HUES48 (cell line): ENCODE measurements around the gene THADA.
"Not testable (repeated sequence)": the region's sequence is repeated elsewhere in the genome, so short reads cannot be mapped to it uniquely, and the experiment has no call there.

Experiments
- H3K27ac ChIP-seq: one replicate; pipeline ENCODE4 v1.7.0; 2013; ENCODE audit warnings: low read depth, low read length, inconsistent platforms
- H3K27me3 ChIP-seq: 2 replicates; pipeline ENCODE4 v1.6.1; 2013; ENCODE audit warnings: mild to moderate bottlenecking, low read length; ENCODE audit not compliant: control insufficient read depth, insufficient read depth
- H3K36me3 ChIP-seq: 2 replicates; pipeline ENCODE4 v1.6.1; 2013; ENCODE audit warnings: low read length; ENCODE audit not compliant: control insufficient read depth, insufficient read depth
- H3K4me1 ChIP-seq: 2 replicates; pipeline ENCODE4 v1.6.1; 2013; ENCODE audit warnings: mild to moderate bottlenecking, low read length; ENCODE audit not compliant: control insufficient read depth, insufficient read depth
- H3K4me3 ChIP-seq: 2 replicates; pipeline ENCODE4 v1.5.1; 2013; ENCODE audit warnings: mild to moderate bottlenecking, low read depth, low read length
- H3K9ac ChIP-seq: 2 replicates; pipeline ENCODE4 v1.6.1; 2013; ENCODE audit warnings: mild to moderate bottlenecking, low read depth, low read length, moderate library complexity
- H3K9me3 ChIP-seq: 2 replicates; pipeline ENCODE4 v1.6.1; 2013; ENCODE audit warnings: low read length; ENCODE audit not compliant: control insufficient read depth, insufficient read depth

THADA gene

DNA sequence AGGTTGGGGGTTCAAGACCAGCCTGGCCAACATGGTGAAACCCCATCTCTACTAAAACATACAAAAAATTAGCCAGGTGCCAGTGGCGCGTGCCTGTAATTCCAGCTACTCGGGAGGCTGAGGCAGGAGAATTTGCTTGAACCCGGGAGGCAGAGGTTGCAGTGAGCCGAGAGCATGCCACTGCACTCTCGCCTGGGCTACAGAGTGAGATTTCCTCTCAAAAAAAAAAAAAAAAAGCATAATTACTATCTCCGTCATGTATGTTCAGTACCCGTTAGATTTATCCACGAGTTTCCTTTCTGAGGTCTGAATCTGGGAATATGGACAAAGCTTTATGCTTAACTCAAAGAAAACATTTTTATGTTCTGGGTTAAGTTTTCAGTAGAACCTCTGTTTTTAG is 209.2 kb downstream of the THADA start:
- not testable (repeated sequence) for H3K27me3 ChIP-seq, H3K27ac ChIP-seq, H3K4me3 ChIP-seq, H3K4me1 ChIP-seq, H3K9me3 ChIP-seq, H3K9ac ChIP-seq, H3K36me3 ChIP-seq

DNA sequence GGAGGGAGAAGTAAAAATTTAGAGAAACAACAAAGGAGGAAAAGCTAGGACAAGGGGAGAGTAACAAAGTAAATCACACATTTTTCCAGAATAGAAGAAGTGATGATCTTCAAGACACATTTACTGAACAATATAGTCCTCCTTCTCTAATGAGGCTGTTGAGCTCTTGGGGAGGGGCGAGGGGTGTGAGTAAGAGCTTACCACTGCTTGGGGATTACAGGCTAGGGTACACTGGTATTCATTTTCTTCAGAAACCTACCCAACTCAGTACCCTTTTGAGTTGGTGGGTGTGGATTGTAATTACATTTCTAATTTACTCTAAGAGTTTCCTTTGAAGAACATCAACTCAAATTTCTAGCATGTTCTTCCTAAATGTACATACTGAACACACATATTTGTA is 211.7 kb downstream of the THADA start:
- no peaks in the 10 kb centered on the region for H3K4me1 ChIP-seq
- no peaks in the 10 kb centered on the region for H3K27me3 ChIP-seq
- H3K4me3 ChIP-seq, result no peak overlapping the region
- H3K9me3 ChIP-seq, result no peaks in the 10 kb centered on the region
- H3K9ac ChIP-seq, result no peak overlapping the region
- no peak overlapping the region for H3K27ac ChIP-seq
- H3K36me3 ChIP-seq, result no peaks in the 10 kb centered on the region

DNA sequence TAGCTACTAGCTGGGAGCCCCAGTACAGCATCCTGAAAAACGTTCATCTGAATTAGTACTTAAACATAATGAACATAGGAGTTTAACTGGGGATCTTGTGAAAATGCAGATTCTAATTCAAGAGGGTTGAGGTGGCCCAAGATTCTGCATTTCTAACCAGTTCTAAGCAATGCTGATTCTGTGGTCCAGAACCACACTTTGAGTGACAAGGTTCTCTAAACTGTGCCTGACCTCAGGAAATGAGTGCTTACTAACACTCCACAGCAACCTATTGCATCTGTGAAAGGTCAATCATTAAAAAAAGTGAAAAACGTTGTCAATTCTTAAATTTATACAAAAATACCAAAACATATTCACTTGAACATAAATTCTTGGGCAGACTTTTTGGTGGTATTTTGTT is 212.3 kb downstream of the THADA start:
- Histone ChIP-seq H3K4me1 (no peaks in the 10 kb centered on the region), H3K9me3 (no peaks in the 10 kb centered on the region), H3K36me3 (no peaks in the 10 kb centered on the region), H3K4me3 (no peak overlapping the region), H3K27ac (no peak overlapping the region), H3K27me3 (no peaks in the 10 kb centered on the region), H3K9ac (no peak overlapping the region)

DNA sequence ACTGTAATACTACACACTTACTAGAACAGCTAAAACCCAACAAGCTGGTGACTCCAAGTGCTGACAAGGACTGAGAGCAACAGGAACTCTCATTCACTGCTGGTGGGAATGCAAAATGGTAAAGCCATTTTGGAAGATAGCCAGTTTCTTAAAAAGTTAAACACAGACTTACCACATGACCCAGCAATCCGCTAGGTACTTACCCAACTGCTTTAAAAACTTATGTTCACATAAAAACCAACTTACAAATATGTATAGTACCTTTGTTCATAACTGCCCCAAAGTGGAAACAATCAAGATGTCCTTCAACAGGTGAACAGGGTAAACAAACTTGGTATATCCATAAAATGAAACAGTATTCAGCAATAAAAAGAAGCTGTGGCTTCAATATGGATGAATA is 216.3 kb downstream of the THADA start:
- Histone ChIP-seq H3K27ac (no peak overlapping the region), H3K36me3 (no peaks in the 10 kb centered on the region), H3K9ac (no peak overlapping the region), H3K4me1 (no peaks in the 10 kb centered on the region), H3K9me3 (no peaks in the 10 kb centered on the region), H3K4me3 (no peak overlapping the region), H3K27me3 (no peaks in the 10 kb centered on the region)

DNA sequence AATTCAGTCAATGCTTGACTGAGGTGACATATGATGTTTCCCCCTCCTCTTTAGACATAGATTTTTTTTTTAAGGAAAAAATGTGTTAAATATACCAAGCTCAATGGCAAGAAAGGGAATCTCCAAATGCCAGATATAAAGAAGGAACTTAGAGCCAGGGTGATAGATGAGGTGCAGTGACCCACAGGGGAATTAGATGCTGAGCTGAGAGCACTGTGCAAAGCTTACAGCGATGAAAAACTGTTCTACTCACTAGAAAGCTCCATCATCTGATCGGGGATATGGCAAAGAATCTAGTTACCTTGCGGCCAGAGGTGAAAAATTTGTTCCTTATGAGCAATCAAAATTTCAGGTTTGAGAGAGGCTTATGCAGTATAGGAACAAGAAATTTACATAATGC is 218.5 kb downstream of the THADA start:
- H3K36me3 ChIP-seq, result no peaks in the 10 kb centered on the region
- H3K4me3 ChIP-seq, result no peak overlapping the region
- no peaks in the 10 kb centered on the region for H3K4me1 ChIP-seq
- H3K27ac ChIP-seq, result peak overlapping the region; percentile 2
- no peaks in the 10 kb centered on the region for H3K9me3 ChIP-seq
- no peaks in the 10 kb centered on the region for H3K27me3 ChIP-seq
- H3K9ac ChIP-seq, result no peak overlapping the region

DNA sequence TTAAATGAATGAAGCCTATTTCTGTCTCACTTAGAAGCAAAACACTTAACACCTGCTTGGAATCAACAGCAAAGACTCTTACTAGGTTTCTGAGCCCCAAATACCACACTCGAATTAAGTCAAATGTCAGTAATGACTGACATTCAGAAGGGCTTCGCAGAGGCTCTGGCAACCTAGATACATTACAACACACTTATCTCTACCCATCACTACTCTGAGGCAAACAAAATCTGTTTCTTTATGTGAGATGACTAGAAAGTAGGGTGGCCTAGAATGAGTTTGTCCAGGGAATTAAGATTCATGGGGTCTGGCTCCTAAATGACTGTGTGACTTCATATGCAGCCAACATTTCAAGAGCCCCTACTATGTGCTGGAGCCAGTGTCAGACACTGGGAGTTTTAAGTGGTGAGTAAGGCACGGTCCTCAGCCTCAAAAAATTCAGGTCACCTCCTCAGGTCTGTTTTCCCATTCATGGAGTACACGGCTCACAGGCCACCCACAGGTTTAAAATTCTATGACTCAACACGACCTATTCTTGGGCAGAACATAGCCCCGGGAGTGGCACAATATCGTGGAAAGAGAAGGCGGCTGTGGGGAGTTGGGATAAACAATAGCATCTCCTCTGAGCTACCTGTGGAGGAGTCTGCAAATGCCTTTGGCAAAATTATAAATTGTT is 219.2 kb downstream of the THADA start:
- H3K4me1 ChIP-seq, result peaks cover 3% of the 10 kb centered on the region; the same call in 1 of the 2 replicates
- peak overlapping the region; percentile 57 for H3K27ac ChIP-seq
- H3K4me3 ChIP-seq, result no peak overlapping the region
- H3K9ac ChIP-seq, result no peak overlapping the region
- no peaks in the 10 kb centered on the region for H3K9me3 ChIP-seq
- H3K36me3 ChIP-seq, result no peaks in the 10 kb centered on the region
- no peaks in the 10 kb centered on the region for H3K27me3 ChIP-seq

DNA sequence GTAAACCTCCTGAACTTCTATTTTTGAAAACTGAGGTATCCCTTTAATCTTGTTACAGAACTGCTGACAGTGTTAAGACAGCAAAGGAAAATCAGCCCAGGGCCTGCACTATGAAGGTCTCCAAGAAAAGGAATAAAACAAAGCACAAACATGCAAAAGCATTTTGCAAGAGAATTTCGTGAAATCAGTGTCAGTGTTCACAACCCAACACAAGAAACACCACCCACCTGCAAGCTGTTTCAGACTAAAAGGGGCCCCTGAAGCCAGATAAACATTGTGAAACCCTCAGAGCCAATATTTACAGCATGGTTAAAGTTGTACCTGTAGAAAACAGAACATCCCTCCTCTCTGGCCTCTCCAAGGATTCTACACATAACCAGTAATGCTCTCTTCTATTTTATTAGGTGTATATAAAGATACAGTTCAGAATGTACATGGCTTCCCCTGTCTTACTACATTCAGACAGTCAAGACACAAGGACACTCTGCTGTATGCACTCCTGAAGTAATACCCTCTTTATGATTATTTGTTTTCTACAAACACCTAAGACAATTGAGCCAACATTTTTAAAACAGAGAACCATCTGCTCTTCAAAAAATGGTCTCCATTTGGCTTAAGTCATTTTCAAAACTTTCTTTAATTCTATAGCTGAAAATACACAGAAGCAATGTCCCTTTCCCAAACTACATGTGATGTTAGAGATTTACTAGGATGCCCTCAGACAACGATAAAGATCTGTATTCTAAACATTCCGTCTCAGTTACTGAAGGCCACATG is 219.9 kb downstream of the THADA start:
- H3K27me3 ChIP-seq, result no peaks in the 10 kb centered on the region
- H3K4me3 ChIP-seq, result no peak overlapping the region
- no peaks in the 10 kb centered on the region for H3K36me3 ChIP-seq
- no peaks in the 10 kb centered on the region for H3K9me3 ChIP-seq
- no peak overlapping the region for H3K9ac ChIP-seq
- peaks cover 5% of the 10 kb centered on the region; the same call in 1 of the 2 replicates for H3K4me1 ChIP-seq
- peak overlapping the region; percentile 57 for H3K27ac ChIP-seq

DNA sequence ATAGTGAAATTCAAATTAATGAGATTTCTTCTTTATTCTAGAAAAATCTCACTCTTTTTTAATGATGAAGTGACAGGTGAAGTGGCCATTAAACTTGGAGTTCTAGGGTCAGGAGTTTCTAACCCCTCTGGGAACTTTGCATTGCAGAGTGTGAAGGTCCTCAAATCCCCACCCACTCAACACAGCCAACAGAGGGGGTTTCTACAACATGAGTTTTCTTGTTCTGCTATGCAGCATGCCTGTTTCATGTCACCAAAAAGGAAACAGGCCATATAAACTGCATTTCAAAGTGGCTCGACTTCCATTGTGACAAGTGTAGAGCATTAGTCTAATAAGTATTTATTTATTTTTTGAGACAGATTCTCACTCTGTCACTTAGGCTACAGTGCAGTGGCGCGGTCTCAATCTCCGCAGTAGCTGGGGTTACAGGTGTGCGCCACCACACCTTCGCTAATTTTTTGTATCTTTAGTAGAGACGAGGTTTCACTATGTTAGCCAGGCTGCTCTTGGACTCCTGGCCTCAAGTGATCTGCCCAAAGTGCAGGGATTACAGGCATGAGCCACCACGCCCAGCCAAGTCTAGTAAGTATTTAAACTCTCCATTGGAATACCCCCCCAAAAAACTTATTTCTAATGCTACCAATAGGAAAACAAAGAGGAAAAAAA is 223.3 kb downstream of the THADA start:
- Histone ChIP-seq H3K9me3 (no peaks in the 10 kb centered on the region), H3K4me3 (no peak overlapping the region), H3K4me1 (peaks cover 5% of the 10 kb centered on the region), H3K36me3 (no peaks in the 10 kb centered on the region), H3K27ac (no peak overlapping the region), H3K9ac (no peak overlapping the region), H3K27me3 (no peaks in the 10 kb centered on the region)

DNA sequence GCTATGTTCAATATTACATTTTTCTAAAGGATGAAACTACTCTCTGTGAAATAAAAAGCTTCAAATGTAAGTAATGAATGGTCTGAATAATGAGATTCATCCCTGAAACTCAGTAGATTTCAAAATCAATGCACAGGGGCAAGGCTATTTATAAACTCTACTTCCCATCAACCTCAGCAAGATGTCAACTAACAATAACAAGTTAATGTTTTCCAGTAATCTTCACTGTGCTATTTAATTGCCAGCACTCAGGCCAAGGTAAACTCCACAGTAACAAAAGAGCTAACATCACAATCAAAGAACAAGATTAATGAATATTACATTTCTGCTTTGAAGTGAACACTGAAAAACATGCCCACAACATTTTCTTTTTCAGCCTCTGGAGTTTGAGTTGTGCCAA is 225.1 kb downstream of the THADA start:
- Histone ChIP-seq H3K36me3 (no peaks in the 10 kb centered on the region), H3K9ac (no peak overlapping the region), H3K27me3 (no peaks in the 10 kb centered on the region), H3K4me3 (no peak overlapping the region), H3K4me1 (peaks cover 10% of the 10 kb centered on the region), H3K9me3 (no peaks in the 10 kb centered on the region), H3K27ac (no peak overlapping the region)

DNA sequence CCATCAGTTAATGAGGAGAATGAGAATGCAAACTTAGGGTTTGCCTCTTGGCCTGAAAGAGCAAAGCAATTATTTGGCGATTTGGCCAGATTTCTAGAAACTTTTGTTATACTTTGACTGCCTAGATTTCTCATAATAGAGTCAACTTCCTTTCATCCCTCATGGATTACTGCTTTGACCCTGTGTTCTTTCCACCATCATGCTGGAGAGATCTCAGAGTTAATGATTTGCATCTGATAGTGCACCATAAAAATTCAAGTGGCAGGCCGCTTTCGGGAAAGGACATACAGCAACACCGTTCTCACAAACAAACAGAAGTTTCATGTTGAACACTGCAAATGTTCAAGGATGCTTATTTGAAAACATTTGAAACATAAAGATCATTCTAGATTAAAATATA is 225.7 kb downstream of the THADA start:
- no peaks in the 10 kb centered on the region for H3K36me3 ChIP-seq
- H3K9ac ChIP-seq, result no peak overlapping the region
- peaks cover 10% of the 10 kb centered on the region for H3K4me1 ChIP-seq
- H3K4me3 ChIP-seq, result no peak overlapping the region
- no peaks in the 10 kb centered on the region for H3K9me3 ChIP-seq
- H3K27ac ChIP-seq, result no peak overlapping the region
- H3K27me3 ChIP-seq, result no peaks in the 10 kb centered on the region
